Esophagus muscularis mucosa (tissue), 2 donors: Measurements from ENCODE around the gene LRFN2.

Experiments
- POLR2A ChIP-seq: fragments of 450-650 bp; IDR thresholded peaks from one replicate; pipeline ENCODE4 v1.6.1; 2017; ENCODE audit warnings: antibody characterized with exemption, moderate library complexity, mild to moderate bottlenecking, low read depth
- POLR2AphosphoS5 ChIP-seq, 2 donors: sonication (generic); formaldehyde crosslinking; IDR thresholded peaks; one replicate each; pipeline ENCODE4 v1.6.1; 2017; ENCODE audit warnings: antibody characterized with exemption in 2 of 2

- no peak for TF ChIP-seq POLR2A
- no peak for TF ChIP-seq POLR2AphosphoS5 (IDR thresholded peaks at IDR 0.05)
Observed at GRCh38 chr6:40477246-40478126, 109.7 kb downstream of the LRFN2 start.
